Endothelial cell of umbilical vein (primary cell): Measurements from ENCODE around the gene CIROP. TPM values are rescaled to one million over a fixed set of nuclear protein-coding genes. Genes with fewer than 3 reads are reported as not detected.

ENCODE experiments used
- BruUV-seq: library from RNA; stranded (reverse); fragments of 400-500 nt; replicated peaks from 2 replicates; lab custom pipeline; 2021; lab: Mats Ljungman, UMichigan
- CTCF ChIA-PET: fragments of 300-600, 350-600 bp; sonication (Branson Sonifier 250); formaldehyde crosslinking; loops from one replicate; lab custom pipeline; 2021; ENCODE audit warnings: antibody characterized with exemption, inconsistent platforms; lab: Charles Lee
- POLR2A ChIA-PET: fragments of 300-600, 350-600 bp; sonication (Branson Sonifier 250); formaldehyde crosslinking; loops from one replicate; lab custom pipeline; 2021; ENCODE audit warnings: antibody characterized with exemption, inconsistent platforms; lab: Charles Lee
- DNase-seq: peaks from one replicate; pipeline ENCODE4 v3.0.0-alpha.2; 2011; ENCODE audit warnings: low read depth, low spot score
- FAIRE-seq: peaks from 2 replicates; lab custom pipeline; 2011; peaks lifted over from hg19 to GRCh38; lab: Jason Lieb, UNC
- H2AFZ ChIP-seq: 2 replicates; pipeline ENCODE4 v1.6.0; 2012; ENCODE audit warnings: low read depth, low read length, control low read depth, inconsistent platforms
- H3K27ac ChIP-seq: 2 replicates; pipeline ENCODE4 v1.5.1; 2011; ENCODE audit warnings: low read depth, mild to moderate bottlenecking, control low read depth, low read length, moderate library complexity; ENCODE audit not compliant: insufficient read depth
- H3K27me3 ChIP-seq, 2 experiments: 2 replicates each; pipeline versions ENCODE4 v1.6.0 to v1.6.1; 2011; ENCODE audit warnings: low read length in 2 of 2, mixed read lengths in 1 of 2; ENCODE audit not compliant: control insufficient read depth in 2 of 2, insufficient read depth in 2 of 2
- H3K36me3 ChIP-seq, 2 experiments: 2 replicates in 1 of 2; 3 replicates in 1 of 2; pipeline ENCODE4 v1.5.1; 2011; ENCODE audit warnings: low read length in 2 of 2, mild to moderate bottlenecking in 1 of 2, moderate library complexity in 1 of 2; ENCODE audit not compliant: control insufficient read depth in 2 of 2, insufficient read depth in 2 of 2; ENCODE audit errors: extremely low read depth in 1 of 2
- H3K4me1 ChIP-seq: 3 replicates; pipeline ENCODE4 v1.5.1; 2011; ENCODE audit warnings: mild to moderate bottlenecking, low read length; ENCODE audit not compliant: control insufficient read depth, insufficient read depth; ENCODE audit errors: extremely low read depth
- H3K4me2 ChIP-seq: 2 replicates; pipeline ENCODE4 v1.6.1; 2011; ENCODE audit warnings: low read length, control low read depth, mixed read lengths; ENCODE audit not compliant: insufficient read depth
- H3K4me3 ChIP-seq, 3 experiments: fragments of 200-600 bp in 1 of 3; sonication (generic), shearing (Covaris generic) in 1 of 3; replicated peaks in 1 of 3; 2 replicates each; pipeline ENCODE4 v1.5.1; 2011 to 2016; ENCODE audit warnings: control low read depth in 3 of 3, low read length in 3 of 3, mild to moderate bottlenecking in 2 of 3, inconsistent platforms in 1 of 3, low read depth in 1 of 3, moderate library complexity in 1 of 3; ENCODE audit not compliant: insufficient read depth in 1 of 3
- H3K79me2 ChIP-seq: 2 replicates; pipeline ENCODE4 v1.6.0; 2012; ENCODE audit warnings: low read length, inconsistent platforms; ENCODE audit not compliant: control insufficient read depth, insufficient read depth
- H3K9ac ChIP-seq: replicated peaks from 2 replicates; pipeline ENCODE3; 2011; ENCODE audit warnings: low read length, control low read depth; ENCODE audit not compliant: insufficient read depth; ENCODE audit errors: extremely low read depth
- H3K9me1 ChIP-seq: replicated peaks from 3 replicates; pipeline ENCODE4 v1.6.0; 2011; ENCODE audit warnings: mild to moderate bottlenecking, low read length; ENCODE audit not compliant: control insufficient read depth, insufficient read depth; ENCODE audit errors: extremely low read depth
- H3K9me3 ChIP-seq: replicated peaks from 2 replicates; pipeline ENCODE4 v1.5.1; 2012; ENCODE audit warnings: low read length, inconsistent platforms; ENCODE audit not compliant: control insufficient read depth, insufficient read depth
- H4K20me1 ChIP-seq: replicated peaks from 2 replicates; pipeline ENCODE3; 2011; ENCODE audit warnings: mild to moderate bottlenecking, low read length; ENCODE audit not compliant: control insufficient read depth, insufficient read depth; ENCODE audit errors: extremely low read depth
- CTCF ChIP-seq, 2 donors: IDR thresholded peaks; 1 replicate in 1 of 2; 2 replicates in 1 of 2; pipeline ENCODE4 v1.5.1; 2011; ENCODE audit warnings: low read length in 2 of 2, mild to moderate bottlenecking in 2 of 2, moderate library complexity in 2 of 2, control low read depth in 1 of 2, inconsistent platforms in 1 of 2, low read depth in 1 of 2; ENCODE audit not compliant: insufficient read depth in 1 of 2; ENCODE audit errors: extremely low read depth in 1 of 2
- EZH2 ChIP-seq: IDR thresholded peaks from 2 replicates; pipeline ENCODE4 v1.6.1; 2012; ENCODE audit warnings: borderline replicate concordance, low read depth, mild to moderate bottlenecking, moderate library complexity, low read length, inconsistent platforms; ENCODE audit not compliant: severe bottlenecking
- MAX ChIP-seq: IDR thresholded peaks from 2 replicates; pipeline ENCODE4 v1.6.1; 2011; ENCODE audit not compliant: insufficient read depth, insufficient read length
- MYC ChIP-seq: IDR thresholded peaks from one replicate; pipeline ENCODE4 v1.6.1; 2011; ENCODE audit warnings: mild to moderate bottlenecking, low read depth, low read length
- POLR2A ChIP-seq: IDR thresholded peaks from 2 replicates; pipeline ENCODE4 v1.6.1; 2012; ENCODE audit warnings: low read depth, mild to moderate bottlenecking, control low read depth, low read length
- POLR2AphosphoS5 ChIP-seq: IDR thresholded peaks from 2 replicates; pipeline ENCODE4 v1.6.1; 2012; ENCODE audit warnings: low read depth, mild to moderate bottlenecking, control low read depth, low read length, moderate library complexity; ENCODE audit not compliant: insufficient read depth
- dilution Hi-C: fragments of 300-500 bp; cut with MboI; formaldehyde crosslinking; loops from one replicate; pipeline ENCODE4 v1.15.0; 2019; ENCODE audit warnings: low sequenced_read_pairs; ENCODE audit not compliant: extremely low pct_ligation_motif_present
- intact Hi-C: fragments of 100-400 bp; cut with micrococcal nuclease; formaldehyde crosslinking; loops from one replicate; pipeline ENCODE4 v1.10.0; 2022
- polyA plus RNA-seq, 4 experiments: library from polyadenylated mRNA; depleted of rRNA in 3 of 4; stranded (reverse) in 3 of 4; unstranded in 1 of 4; fragments of >200 nt; gene quantifications; 2 replicates each; pipeline versions ENCODE4 v1.2.1 to v1.2.3, GENCODE V29; 2011 to 2012; ENCODE audit warnings: missing spikeins in 1 of 4
- total RNA-seq: library from RNA; stranded (reverse); gene quantifications from 2 replicates; pipeline ENCODE4 v1.2.3, GENCODE V29; 2021

Gene CIROP
- total and polyA plus RNA-seq, 2 donors (not counting 3 experiments of a cell fraction or from before 2014, with no cell fraction given), result not detected

GRCh38 chr14:23119363-23120327 lies 14.9 kb upstream of the CIROP start:
- H3K4me3 ChIP-seq, result no peak overlapping the region
- POLR2A ChIA-PET, result interaction anchor here (0.6 kb wide), 1 partner anchor 48 kb away, joined by 3 read pairs; no protein-coding TSS in a partner anchor
- CTCF ChIA-PET, result interaction anchor here (1.0 to 14.5 kb wide), 14 partner anchors 9 to 261 kb away, joined by 4 to 1289 read pairs (median 25); partner anchors contain the start of genes ACIN1, C14orf119, PABPN1 and SLC7A8
- no peak overlapping the region for H3K9ac ChIP-seq
- FAIRE-seq (no peak), DNase-seq (no peak)
- H3K36me3 ChIP-seq, result no peaks in the 10 kb centered on the region
- no peak overlapping the region for H3K4me2 ChIP-seq
- H3K9me1 ChIP-seq, result no peaks in the 10 kb centered on the region
- H3K27me3 ChIP-seq, result no peaks in the 10 kb centered on the region
- no peaks in the 10 kb centered on the region for H4K20me1 ChIP-seq
- no peak for TF ChIP-seq POLR2A
- TF ChIP-seq CTCF (IDR thresholded peaks at IDR 0.05; ENCODE audit: extremely low read depth in 1 of 2, insufficient read depth in 1 of 2, low read depth in 1 of 2, low read length in 2 of 2), result no peak
- TF ChIP-seq MYC, result no peak
- TF ChIP-seq EZH2, result no peak
- TF ChIP-seq POLR2AphosphoS5, result no peak
- no peak for TF ChIP-seq MAX
- H3K9me3 ChIP-seq, result no peaks in the 10 kb centered on the region
- no peak overlapping the region for H3K27ac ChIP-seq
- intact Hi-C loops (loop anchor here (1.0 kb wide), 1 partner anchor 261 kb away; no protein-coding TSS in a partner anchor), dilution Hi-C loops (no loop called here)
- H2AFZ ChIP-seq, result no peak overlapping the region
- no peaks in the 10 kb centered on the region for H3K79me2 ChIP-seq
- BruUV-seq, result no TSS peak
- H3K4me1 ChIP-seq, result peaks cover 26% of the 10 kb centered on the region
